Measurements from ENCODE around the gene BORCS5.
A peak's percentile ranks its signal among the peaks of the same experiment; 100 is the strongest.
"Not testable (repeated sequence)": the region's sequence is repeated elsewhere in the genome, so short reads cannot be mapped to it uniquely, and the experiment has no call there.

BORCS5 gene

GRCh38 chr12:12466157-12466556, 109.3 kb downstream of the BORCS5 start:
- DNase-seq, result no peak

GRCh38 chr12:12467264-12467663, 110.4 kb downstream of the BORCS5 start:
- DNase-seq, result no peak

GRCh38 chr12:12467688-12468261, 110.9 kb downstream of the BORCS5 start:
- peak; percentile 53 for DNase-seq

- no peak for DNase-seq
Measured at GRCh38 chr12:12468575-12468974, 111.7 kb downstream of the BORCS5 start.

GRCh38 chr12:12469386-12469785, 112.5 kb downstream of the BORCS5 start:
- DNase-seq, result no peak

GRCh38 chr12:12470751-12471306, 114.0 kb downstream of the BORCS5 start:
- no peak for DNase-seq

- not testable (repeated sequence) for DNase-seq
Measured at GRCh38 chr12:12471982-12472961, 115.4 kb downstream of the BORCS5 start.

- DNase-seq, result no peak
Measured at GRCh38 chr12:12473223-12473622, 116.3 kb downstream of the BORCS5 start.

- DNase-seq, result no peak
Measured at GRCh38 chr12:12474471-12474928, 117.6 kb downstream of the BORCS5 start.

GRCh38 chr12:12474931-12475795, 118.3 kb downstream of the BORCS5 start:
- DNase-seq, result no peak

GRCh38 chr12:12476857-12477531, 120.1 kb downstream of the BORCS5 start:
- DNase-seq, result peak; percentile 85

- DNase-seq, result no peak
Measured at GRCh38 chr12:12477532-12477890, 120.6 kb downstream of the BORCS5 start.

- no peak for DNase-seq
Measured at GRCh38 chr12:12480074-12480473, 123.2 kb downstream of the BORCS5 start.

- no peak for DNase-seq
Measured at GRCh38 chr12:12481631-12482030, 124.8 kb downstream of the BORCS5 start.

GRCh38 chr12:12482150-12482761, 125.4 kb downstream of the BORCS5 start:
- no peak for DNase-seq

- no peak for DNase-seq
Measured at GRCh38 chr12:12482959-12483358, 126.1 kb downstream of the BORCS5 start.

GRCh38 chr12:12483438-12483837, 126.6 kb downstream of the BORCS5 start:
- DNase-seq, result no peak

GRCh38 chr12:12486661-12487240, 129.9 kb downstream of the BORCS5 start:
- DNase-seq, result no peak

GRCh38 chr12:12487490-12487889, 130.6 kb downstream of the BORCS5 start:
- DNase-seq, result no peak

- DNase-seq, result no peak
Measured at GRCh38 chr12:12488296-12488695, 131.4 kb downstream of the BORCS5 start.

GRCh38 chr12:12488823-12489550, 132.1 kb downstream of the BORCS5 start:
- no peak for DNase-seq
